Measurements from ENCODE around the gene IL17F. TPM values are rescaled to one million over a fixed set of nuclear protein-coding genes. Genes with fewer than 3 reads are reported as not detected.

Gene IL17F
- polyA plus RNA-seq, 2 donors, result 0.16 TPM; not detected in 1

DNA sequence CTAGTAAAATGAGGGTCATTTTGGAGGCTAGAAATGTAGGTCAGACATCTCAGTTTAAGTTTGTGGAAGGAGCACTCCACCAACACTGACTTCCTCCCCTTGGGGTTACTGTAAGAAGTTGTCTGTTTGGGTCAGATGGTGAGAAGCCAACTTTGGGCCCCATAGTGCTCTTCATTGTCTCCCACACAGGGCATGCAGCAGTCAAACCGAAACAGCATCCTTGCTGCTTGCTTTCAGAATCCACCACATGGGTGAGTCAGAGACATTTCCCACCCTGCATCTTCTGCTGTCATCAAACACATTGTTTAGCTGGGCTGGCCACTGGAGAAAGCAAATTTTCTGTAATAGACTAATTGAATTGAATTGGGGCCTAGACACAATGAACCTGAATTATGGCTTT is 16.8 kb downstream of the IL17F start:
- Histone ChIP-seq H3K4me1 (ENCODE audit: control insufficient read depth in 2 of 2, insufficient read depth in 2 of 2, low read length in 1 of 2) (no peaks in the 10 kb centered on the region), H3K36me3 (ENCODE audit: control insufficient read depth in 2 of 2, insufficient read depth in 2 of 2, low read length in 1 of 2) (no peaks in the 10 kb centered on the region), H3K27me3 (ENCODE audit: control insufficient read depth in 1 of 2, insufficient read depth in 2 of 2, low read length in 2 of 2) (no peaks in the 10 kb centered on the region), H3K27ac (ENCODE audit: low read depth in 2 of 2, low read length in 1 of 2) (no peak overlapping the region), H3K9me3 (ENCODE audit: control insufficient read depth in 2 of 2, insufficient read depth in 1 of 2, low read depth in 1 of 2, low read length in 1 of 2) (no peaks in the 10 kb centered on the region), H3K4me3 (ENCODE audit: low read depth in 1 of 2, low read length in 2 of 2) (no peak overlapping the region)
- 80 to 81% methylated on average over 1 of the region's 1 CpG for WGBS, 2 donors

DNA sequence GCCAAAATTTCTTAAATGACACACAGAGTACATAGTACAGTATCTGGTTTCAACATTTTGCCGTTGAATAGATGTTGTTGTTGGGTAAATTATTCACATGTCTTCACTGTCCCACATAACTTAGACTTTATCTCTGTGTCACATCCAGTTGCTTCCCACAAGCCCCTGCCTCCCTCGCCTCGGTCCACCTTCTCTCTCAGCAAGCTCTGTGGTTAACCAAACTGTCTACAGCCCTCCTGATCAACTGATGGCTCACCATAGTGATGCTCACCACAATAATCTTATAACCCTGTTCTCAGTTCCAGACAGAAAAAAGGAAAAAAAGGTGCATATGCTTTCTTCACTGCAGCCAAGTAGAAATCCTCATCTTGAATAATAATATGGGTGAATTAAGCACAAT is 23.0 kb downstream of the IL17F start:
- Histone ChIP-seq H3K4me3 (ENCODE audit: low read depth in 1 of 2, low read length in 2 of 2) (no peak overlapping the region), H3K4me1 (ENCODE audit: control insufficient read depth in 2 of 2, insufficient read depth in 2 of 2, low read length in 1 of 2) (no peaks in the 10 kb centered on the region), H3K36me3 (ENCODE audit: control insufficient read depth in 2 of 2, insufficient read depth in 2 of 2, low read length in 1 of 2) (no peaks in the 10 kb centered on the region), H3K27ac (ENCODE audit: low read depth in 2 of 2, low read length in 1 of 2) (no peak overlapping the region), H3K9me3 (ENCODE audit: control insufficient read depth in 2 of 2, insufficient read depth in 1 of 2, low read depth in 1 of 2, low read length in 1 of 2) (no peaks in the 10 kb centered on the region), H3K27me3 (ENCODE audit: control insufficient read depth in 1 of 2, insufficient read depth in 2 of 2, low read length in 2 of 2) (peaks cover 0 to 2% of the 10 kb centered on the region in 2 donors)
- WGBS, 2 donors, result 51 to 62% methylated on average over 3 of the region's 3 CpGs

DNA sequence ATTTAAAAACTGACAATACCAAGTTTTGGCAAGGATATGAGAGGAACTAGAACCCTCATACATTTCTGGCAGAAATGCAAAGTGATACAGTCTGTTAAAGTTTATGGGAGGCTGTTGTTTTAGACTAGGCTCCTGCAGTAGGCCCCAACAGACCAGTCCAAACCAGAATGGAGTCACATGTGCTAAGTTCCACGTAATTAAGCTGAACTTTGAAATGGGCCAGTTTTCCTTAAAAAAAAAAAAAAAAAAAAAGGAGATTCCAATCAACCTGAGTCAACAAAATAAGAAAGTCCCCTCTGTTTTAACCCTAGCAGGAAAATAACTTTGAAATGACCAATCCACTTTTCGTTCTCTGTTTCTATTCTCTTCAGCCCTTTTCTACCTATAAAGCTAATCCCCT is 26.5 kb downstream of the IL17F start:
- Histone ChIP-seq H3K36me3 (ENCODE audit: control insufficient read depth in 2 of 2, insufficient read depth in 2 of 2, low read length in 1 of 2) (no peaks in the 10 kb centered on the region), H3K9me3 (ENCODE audit: control insufficient read depth in 2 of 2, insufficient read depth in 1 of 2, low read depth in 1 of 2, low read length in 1 of 2) (no peaks in the 10 kb centered on the region), H3K27me3 (ENCODE audit: control insufficient read depth in 1 of 2, insufficient read depth in 2 of 2, low read length in 2 of 2) (peaks cover 0 to 2% of the 10 kb centered on the region in 2 donors), H3K4me3 (ENCODE audit: low read depth in 1 of 2, low read length in 2 of 2) (no peak overlapping the region), H3K27ac (ENCODE audit: low read depth in 2 of 2, low read length in 1 of 2) (no peak overlapping the region), H3K4me1 (ENCODE audit: control insufficient read depth in 2 of 2, insufficient read depth in 2 of 2, low read length in 1 of 2) (no peaks in the 10 kb centered on the region)
- WGBS, 2 donors, result 73 to 79% methylated on average over 2 of the region's 2 CpGs

DNA sequence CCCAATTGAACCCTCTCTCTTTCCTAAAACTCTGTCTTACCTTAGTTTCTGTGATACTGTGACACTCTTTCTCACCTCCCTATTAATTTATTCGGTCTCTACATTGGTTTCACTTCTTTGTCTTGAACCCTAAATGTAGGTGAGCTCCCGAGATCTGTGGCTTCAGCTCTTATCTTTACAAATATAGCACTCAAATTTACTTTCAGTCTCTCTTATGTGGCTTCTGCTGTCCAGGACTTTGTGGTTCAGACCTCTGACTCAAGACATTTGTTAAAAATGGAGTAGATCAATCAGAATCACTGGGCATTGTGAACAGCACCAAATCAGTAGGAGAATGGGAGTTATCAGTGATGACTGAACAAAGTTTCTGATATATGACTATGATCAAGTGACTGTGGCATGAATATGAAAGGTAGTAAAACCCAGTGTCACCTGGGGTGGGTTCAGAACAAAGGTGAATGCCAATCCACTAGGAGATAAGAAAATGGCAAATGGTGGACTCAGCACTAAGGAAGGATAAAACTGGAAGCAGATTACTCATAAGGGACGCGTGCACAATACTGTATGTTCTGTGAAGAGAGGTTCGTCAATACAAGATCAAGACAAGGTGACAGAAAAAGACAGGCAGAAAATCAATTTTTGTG is 27.2 kb downstream of the IL17F start:
- no peak overlapping the region for H3K4me3 ChIP-seq (ENCODE audit: low read depth in 1 of 2, low read length in 2 of 2)
- 84 to 85% methylated on average over 5 of the region's 5 CpGs for WGBS, 2 donors
- H3K4me1 ChIP-seq (ENCODE audit: control insufficient read depth in 2 of 2, insufficient read depth in 2 of 2, low read length in 1 of 2), result no peaks in the 10 kb centered on the region
- no peak overlapping the region for H3K27ac ChIP-seq (ENCODE audit: low read depth in 2 of 2, low read length in 1 of 2)
- H3K36me3 ChIP-seq (ENCODE audit: control insufficient read depth in 2 of 2, insufficient read depth in 2 of 2, low read length in 1 of 2), result no peaks in the 10 kb centered on the region
- no peaks in the 10 kb centered on the region for H3K9me3 ChIP-seq (ENCODE audit: control insufficient read depth in 2 of 2, insufficient read depth in 1 of 2, low read depth in 1 of 2, low read length in 1 of 2)
- peaks cover 0 to 2% of the 10 kb centered on the region in 2 donors for H3K27me3 ChIP-seq (ENCODE audit: control insufficient read depth in 1 of 2, insufficient read depth in 2 of 2, low read length in 2 of 2)

DNA sequence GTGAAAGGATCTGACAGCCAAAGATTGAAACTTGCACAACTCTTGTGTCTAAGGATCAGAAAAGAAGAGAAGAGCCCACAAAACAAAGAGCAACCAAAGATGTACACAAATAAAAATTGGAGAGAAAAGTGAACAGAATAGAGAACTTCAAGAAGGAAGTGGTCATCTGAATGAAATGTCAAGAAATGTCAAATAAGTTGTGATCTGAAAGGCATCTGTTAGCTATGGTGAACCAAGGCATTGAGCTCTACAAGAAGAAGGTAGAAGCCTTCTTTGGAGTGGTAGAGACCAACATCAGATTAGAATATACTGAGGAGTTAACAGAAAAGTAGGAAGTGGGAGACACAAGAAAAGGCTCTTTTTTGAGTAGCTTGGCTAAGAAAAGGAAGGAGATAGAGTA is 28.5 kb downstream of the IL17F start:
- no peaks in the 10 kb centered on the region for H3K36me3 ChIP-seq (ENCODE audit: control insufficient read depth in 2 of 2, insufficient read depth in 2 of 2, low read length in 1 of 2)
- no peak overlapping the region for H3K4me3 ChIP-seq (ENCODE audit: low read depth in 1 of 2, low read length in 2 of 2)
- no peak overlapping the region for H3K27ac ChIP-seq (ENCODE audit: low read depth in 2 of 2, low read length in 1 of 2)
- H3K27me3 ChIP-seq (ENCODE audit: control insufficient read depth in 1 of 2, insufficient read depth in 2 of 2, low read length in 2 of 2), result peaks cover 0 to 2% of the 10 kb centered on the region in 2 donors
- H3K9me3 ChIP-seq (ENCODE audit: control insufficient read depth in 2 of 2, insufficient read depth in 1 of 2, low read depth in 1 of 2, low read length in 1 of 2), result no peaks in the 10 kb centered on the region
- H3K4me1 ChIP-seq (ENCODE audit: control insufficient read depth in 2 of 2, insufficient read depth in 2 of 2, low read length in 1 of 2), result no peaks in the 10 kb centered on the region

DNA sequence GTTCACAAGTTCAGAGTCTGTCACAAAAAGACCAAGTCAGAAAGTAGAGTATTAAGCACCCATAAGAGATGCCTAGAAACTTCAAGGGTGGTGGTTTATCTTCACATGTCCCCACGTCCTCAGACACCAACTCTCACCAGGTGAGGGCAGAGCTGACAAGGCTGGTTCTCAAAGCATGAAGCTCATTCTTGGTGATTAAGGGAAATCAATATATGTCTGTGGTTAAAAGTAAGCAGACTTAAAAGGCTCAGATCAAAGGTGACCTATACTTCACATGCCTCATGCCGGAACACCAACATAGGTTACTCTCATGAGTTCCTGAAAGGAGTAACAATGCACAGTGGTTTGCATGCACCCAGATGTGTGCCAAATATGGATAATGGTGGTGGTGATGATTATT is 31.2 kb downstream of the IL17F start:
- Histone ChIP-seq H3K27me3 (ENCODE audit: control insufficient read depth in 1 of 2, insufficient read depth in 2 of 2, low read length in 2 of 2) (no peaks in the 10 kb centered on the region), H3K36me3 (ENCODE audit: control insufficient read depth in 2 of 2, insufficient read depth in 2 of 2, low read length in 1 of 2) (no peaks in the 10 kb centered on the region), H3K4me3 (ENCODE audit: low read depth in 1 of 2, low read length in 2 of 2) (no peak overlapping the region), H3K4me1 (ENCODE audit: control insufficient read depth in 2 of 2, insufficient read depth in 2 of 2, low read length in 1 of 2) (no peaks in the 10 kb centered on the region), H3K9me3 (ENCODE audit: control insufficient read depth in 2 of 2, insufficient read depth in 1 of 2, low read depth in 1 of 2, low read length in 1 of 2) (no peaks in the 10 kb centered on the region), H3K27ac (ENCODE audit: low read depth in 2 of 2, low read length in 1 of 2) (no peak overlapping the region)
- WGBS, 2 donors, result 46 to 49% methylated on average over 2 of the region's 2 CpGs

DNA sequence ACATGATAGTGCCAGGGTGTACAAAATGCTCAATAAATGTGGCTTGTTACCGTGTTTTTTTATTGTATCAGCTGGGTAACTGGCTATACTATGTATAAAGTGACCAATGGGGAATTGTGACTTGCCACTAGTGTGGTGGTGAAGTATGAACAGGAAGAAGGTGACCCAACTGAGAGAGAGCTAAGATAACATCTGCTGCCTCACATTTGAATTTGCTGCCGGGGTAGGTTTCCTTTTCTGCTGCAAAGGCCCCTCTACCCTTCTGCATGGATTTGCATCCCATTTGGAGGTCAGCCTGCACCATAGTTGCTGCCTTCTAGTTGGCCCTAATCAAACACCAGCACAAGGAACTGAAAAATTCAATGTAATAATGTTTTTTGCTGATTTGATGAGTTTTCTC is 34.1 kb downstream of the IL17F start:
- H3K4me3 ChIP-seq (ENCODE audit: low read depth in 1 of 2, low read length in 2 of 2), result no peak overlapping the region
- H3K27me3 ChIP-seq (ENCODE audit: control insufficient read depth in 1 of 2, insufficient read depth in 2 of 2, low read length in 2 of 2), result no peaks in the 10 kb centered on the region
- H3K9me3 ChIP-seq (ENCODE audit: control insufficient read depth in 2 of 2, insufficient read depth in 1 of 2, low read depth in 1 of 2, low read length in 1 of 2), result no peaks in the 10 kb centered on the region
- no peaks in the 10 kb centered on the region for H3K4me1 ChIP-seq (ENCODE audit: control insufficient read depth in 2 of 2, insufficient read depth in 2 of 2, low read length in 1 of 2)
- 71 to 82% methylated on average over 2 of the region's 2 CpGs for WGBS, 2 donors
- no peak overlapping the region for H3K27ac ChIP-seq (ENCODE audit: low read depth in 2 of 2, low read length in 1 of 2)
- no peaks in the 10 kb centered on the region for H3K36me3 ChIP-seq (ENCODE audit: control insufficient read depth in 2 of 2, insufficient read depth in 2 of 2, low read length in 1 of 2)

DNA sequence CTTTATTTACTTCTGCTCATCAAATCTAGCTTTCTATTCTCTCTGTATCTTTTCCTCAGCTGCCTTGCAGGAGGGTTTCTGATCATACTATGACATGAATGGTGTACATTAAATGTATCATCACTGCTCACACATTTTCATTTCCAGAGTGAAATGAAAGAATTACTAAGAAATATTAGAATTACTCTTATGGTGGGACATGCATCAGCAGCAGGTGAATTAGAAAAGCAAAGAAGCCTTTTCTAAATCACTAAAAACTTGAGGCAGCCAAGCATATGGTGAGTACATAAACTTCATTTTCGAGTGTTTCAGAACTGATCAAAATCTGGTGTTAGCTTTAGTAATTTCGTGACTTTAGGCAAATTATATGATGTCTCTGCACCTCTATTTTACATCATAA is 34.5 kb downstream of the IL17F start:
- 66% methylated on average over 2 of the region's 2 CpGs for WGBS, 2 donors
- Histone ChIP-seq H3K36me3 (ENCODE audit: control insufficient read depth in 2 of 2, insufficient read depth in 2 of 2, low read length in 1 of 2) (no peaks in the 10 kb centered on the region), H3K9me3 (ENCODE audit: control insufficient read depth in 2 of 2, insufficient read depth in 1 of 2, low read depth in 1 of 2, low read length in 1 of 2) (no peaks in the 10 kb centered on the region), H3K4me1 (ENCODE audit: control insufficient read depth in 2 of 2, insufficient read depth in 2 of 2, low read length in 1 of 2) (no peaks in the 10 kb centered on the region), H3K4me3 (ENCODE audit: low read depth in 1 of 2, low read length in 2 of 2) (no peak overlapping the region), H3K27me3 (ENCODE audit: control insufficient read depth in 1 of 2, insufficient read depth in 2 of 2, low read length in 2 of 2) (no peaks in the 10 kb centered on the region), H3K27ac (ENCODE audit: low read depth in 2 of 2, low read length in 1 of 2) (no peak overlapping the region)

DNA sequence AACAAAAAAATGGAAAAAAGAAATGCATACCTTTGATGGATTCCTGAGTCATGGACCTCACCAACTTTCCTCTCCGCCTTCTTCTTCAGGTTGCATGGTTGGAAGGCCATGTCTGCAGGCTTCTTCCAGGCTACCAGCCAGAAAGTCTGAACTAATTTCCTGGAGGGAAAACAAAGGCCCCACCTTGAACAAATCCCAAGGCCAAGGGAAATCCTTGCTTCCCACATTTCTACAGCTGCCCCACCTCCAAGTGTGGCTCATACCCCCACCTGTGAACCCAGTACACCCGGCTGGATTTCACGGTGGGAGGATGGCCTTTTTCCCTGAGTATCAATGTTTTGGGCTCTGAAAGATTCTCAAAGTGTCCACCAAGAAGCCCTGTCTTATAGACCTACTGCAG is 35.7 kb downstream of the IL17F start:
- no peaks in the 10 kb centered on the region for H3K4me1 ChIP-seq (ENCODE audit: control insufficient read depth in 2 of 2, insufficient read depth in 2 of 2, low read length in 1 of 2)
- 82 to 89% methylated on average over 3 of the region's 3 CpGs for WGBS, 2 donors
- H3K27ac ChIP-seq (ENCODE audit: low read depth in 2 of 2, low read length in 1 of 2), result no peak overlapping the region
- no peaks in the 10 kb centered on the region for H3K27me3 ChIP-seq (ENCODE audit: control insufficient read depth in 1 of 2, insufficient read depth in 2 of 2, low read length in 2 of 2)
- H3K4me3 ChIP-seq (ENCODE audit: low read depth in 1 of 2, low read length in 2 of 2), result no peak overlapping the region
- H3K9me3 ChIP-seq (ENCODE audit: control insufficient read depth in 2 of 2, insufficient read depth in 1 of 2, low read depth in 1 of 2, low read length in 1 of 2), result no peaks in the 10 kb centered on the region
- H3K36me3 ChIP-seq (ENCODE audit: control insufficient read depth in 2 of 2, insufficient read depth in 2 of 2, low read length in 1 of 2), result no peaks in the 10 kb centered on the region

DNA sequence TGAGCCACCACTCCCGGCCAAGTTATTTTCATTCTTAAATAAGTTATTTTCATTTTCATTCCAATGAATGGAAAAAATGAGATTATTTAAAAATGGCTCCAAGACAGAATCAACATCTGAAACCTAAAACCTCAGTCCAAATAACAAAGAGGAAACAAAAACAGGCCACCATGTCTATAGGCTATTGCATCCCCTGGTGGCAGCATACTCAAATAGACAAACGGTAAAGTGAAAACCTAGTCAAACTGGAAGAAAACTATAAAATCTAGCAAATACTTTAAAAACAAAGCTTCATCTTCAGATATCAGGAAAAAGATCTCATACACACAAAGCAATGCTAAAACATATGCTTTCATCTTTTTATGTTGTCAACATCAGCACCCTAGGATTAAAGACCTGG is 37.2 kb downstream of the IL17F start:
- 87 to 90% methylated on average over 2 of the region's 2 CpGs for WGBS, 2 donors
- H3K36me3 ChIP-seq (ENCODE audit: control insufficient read depth in 2 of 2, insufficient read depth in 2 of 2, low read length in 1 of 2), result no peaks in the 10 kb centered on the region
- no peaks in the 10 kb centered on the region for H3K4me1 ChIP-seq (ENCODE audit: control insufficient read depth in 2 of 2, insufficient read depth in 2 of 2, low read length in 1 of 2)
- no peaks in the 10 kb centered on the region for H3K27me3 ChIP-seq (ENCODE audit: control insufficient read depth in 1 of 2, insufficient read depth in 2 of 2, low read length in 2 of 2)
- H3K4me3 ChIP-seq (ENCODE audit: low read depth in 1 of 2, low read length in 2 of 2), result no peak overlapping the region
- no peak overlapping the region for H3K27ac ChIP-seq (ENCODE audit: low read depth in 2 of 2, low read length in 1 of 2)
- no peaks in the 10 kb centered on the region for H3K9me3 ChIP-seq (ENCODE audit: control insufficient read depth in 2 of 2, insufficient read depth in 1 of 2, low read depth in 1 of 2, low read length in 1 of 2)

Data from esophagus (tissue), 2 donors.